Embryonic facial prominence (tissue), 1 donor: Measurements from ENCODE around the gene CTXND2.
"Not testable (repeated sequence)": the region's sequence is repeated elsewhere in the genome, so short reads cannot be mapped to it uniquely, and the experiment has no call there.

Experiments used
- DNase-seq: peaks from one replicate; pipeline ENCODE4 v3.0.0-alpha.2; 2016; ENCODE audit errors: extremely low spot score

Gene CTXND2

GRCh38 chr1:150887018-150887417 is at the start of gene CTXND2:
Gene CTXND2, plus strand, starts transcription at chr1:150887136. Its CDS starts 25,179 bp downstream, at chr1:150912315.
- DNase-seq, result no peak

DNA sequence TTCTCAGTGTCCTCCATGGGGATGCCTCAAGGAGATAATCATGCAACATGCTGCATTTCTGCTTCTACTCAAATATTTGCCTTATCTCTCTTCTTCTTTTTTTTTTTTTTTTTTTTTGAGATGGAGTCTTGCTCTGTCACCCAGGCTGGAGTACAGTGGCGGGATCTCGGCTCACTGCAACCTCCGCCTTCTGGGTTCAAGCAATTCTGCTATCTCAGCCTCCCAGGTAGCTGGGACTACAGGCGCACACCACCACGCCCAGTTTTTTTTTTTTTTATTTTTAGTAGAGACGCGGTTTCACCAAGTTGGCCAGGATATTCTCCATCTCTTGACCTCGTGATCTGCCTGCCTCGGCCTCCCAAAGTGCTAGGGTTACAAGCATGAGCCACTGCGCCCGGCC is 46.1 kb upstream of the CTXND2 start:
- DNase-seq, result not testable (repeated sequence)

- no peak for DNase-seq
Observed at GRCh38 chr1:150841626-150842025, 45.3 kb upstream of the CTXND2 start.

GRCh38 chr1:150842343-150842742 is 44.6 kb upstream of the CTXND2 start:
- DNase-seq, result no peak

GRCh38 chr1:150842964-150843363 is 44.0 kb upstream of the CTXND2 start:
- DNase-seq, result no peak

DNA sequence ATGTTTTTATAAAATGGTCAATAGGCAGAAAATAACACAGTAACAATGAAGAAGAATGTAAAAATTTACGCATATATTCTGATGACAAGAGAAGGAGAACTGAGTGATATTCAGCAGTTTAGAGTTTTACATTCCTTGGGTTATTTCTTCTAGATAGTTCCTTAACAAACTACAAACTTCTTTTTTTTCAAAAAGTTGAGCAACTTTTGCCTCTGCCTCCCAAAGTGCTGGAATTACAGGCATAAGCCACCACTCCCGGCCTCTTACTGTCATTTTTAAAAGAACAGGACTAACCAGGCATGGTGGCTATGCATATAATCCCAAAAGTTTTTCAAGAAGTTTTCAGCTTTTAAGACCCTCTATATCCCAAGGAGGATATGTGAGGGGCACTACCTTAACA is 43.5 kb upstream of the CTXND2 start:
- no peak for DNase-seq

DNA sequence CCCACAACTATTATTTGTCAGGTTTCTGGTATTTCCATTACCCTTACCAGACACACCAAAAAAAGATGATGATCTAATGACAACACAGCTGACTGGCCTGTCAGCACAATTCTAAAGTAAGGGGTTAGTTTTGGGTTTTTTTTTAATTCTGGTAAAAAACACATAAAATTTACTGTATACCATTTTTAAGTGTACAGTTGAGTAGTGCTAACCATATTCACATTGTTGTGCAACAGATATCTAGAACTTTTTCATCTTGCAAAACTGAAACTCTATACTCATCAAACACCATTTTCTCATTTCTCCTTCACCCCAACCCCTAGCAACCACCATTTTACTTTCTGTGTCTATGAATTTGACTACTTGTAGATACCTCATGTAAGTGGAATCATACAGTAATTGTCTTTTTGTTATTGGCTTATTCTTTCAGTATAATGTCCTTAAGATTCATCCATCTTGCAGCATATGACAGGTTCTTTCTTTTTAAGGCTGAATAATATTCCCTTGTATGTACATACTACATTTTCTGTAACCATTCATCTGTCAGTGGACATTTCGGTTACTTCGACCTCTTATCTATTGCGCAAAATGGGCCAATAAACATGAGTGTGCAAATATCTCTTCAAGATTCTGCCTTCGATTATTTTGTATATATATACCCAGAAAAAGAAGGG is 40.3 kb upstream of the CTXND2 start:
- no peak for DNase-seq

DNA sequence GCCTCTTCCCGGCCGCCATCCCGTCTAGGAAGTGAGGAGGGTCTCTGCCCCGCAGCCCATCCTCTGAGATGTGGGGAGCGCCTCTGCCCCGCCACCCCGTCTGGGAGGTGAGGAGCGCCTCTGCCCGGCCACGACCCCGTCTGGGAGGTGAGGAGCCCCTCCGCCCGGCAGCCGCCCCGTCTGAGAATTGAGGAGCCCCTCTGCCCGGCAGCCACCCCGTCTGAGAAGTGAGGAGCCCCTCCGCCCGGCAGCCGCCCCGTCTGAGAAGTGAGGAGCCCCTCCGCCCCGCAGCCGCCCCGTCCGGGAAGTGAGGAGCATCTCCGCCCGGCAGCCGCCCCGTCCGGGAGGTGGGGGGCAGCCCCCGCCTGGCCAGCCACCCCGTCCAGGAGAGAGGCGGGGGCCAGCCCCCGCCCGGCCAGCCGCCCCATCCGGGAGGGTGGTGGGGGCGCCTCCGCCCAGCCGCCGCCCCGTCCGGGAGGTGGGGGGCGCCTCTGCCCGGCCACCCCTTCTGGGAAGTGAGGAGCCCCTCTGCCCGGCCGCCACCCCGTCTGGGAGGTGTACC is 36.1 kb upstream of the CTXND2 start:
- DNase-seq, result not testable (repeated sequence)

DNA sequence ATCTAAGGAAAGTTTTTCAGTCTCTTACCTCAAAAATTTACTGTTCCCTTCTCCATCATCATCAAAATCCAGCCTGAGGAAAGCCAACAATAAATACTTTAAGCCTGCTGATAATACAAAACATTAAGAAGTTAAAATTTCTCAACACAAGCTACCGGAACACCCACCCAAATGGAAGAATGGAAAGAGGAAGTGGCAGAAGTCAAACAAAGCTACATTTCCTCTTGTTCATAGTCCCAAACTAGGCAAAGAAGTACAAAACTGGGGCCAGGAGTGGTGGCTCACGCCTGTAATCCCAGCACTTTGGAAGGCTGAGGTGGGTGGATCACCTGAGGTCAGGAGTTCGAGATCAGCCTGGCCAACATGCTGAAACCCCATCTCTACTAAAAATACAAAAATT is 34.2 kb upstream of the CTXND2 start:
- not testable (repeated sequence) for DNase-seq

GRCh38 chr1:150863724-150864123 is 23.2 kb upstream of the CTXND2 start:
- no peak for DNase-seq

DNA sequence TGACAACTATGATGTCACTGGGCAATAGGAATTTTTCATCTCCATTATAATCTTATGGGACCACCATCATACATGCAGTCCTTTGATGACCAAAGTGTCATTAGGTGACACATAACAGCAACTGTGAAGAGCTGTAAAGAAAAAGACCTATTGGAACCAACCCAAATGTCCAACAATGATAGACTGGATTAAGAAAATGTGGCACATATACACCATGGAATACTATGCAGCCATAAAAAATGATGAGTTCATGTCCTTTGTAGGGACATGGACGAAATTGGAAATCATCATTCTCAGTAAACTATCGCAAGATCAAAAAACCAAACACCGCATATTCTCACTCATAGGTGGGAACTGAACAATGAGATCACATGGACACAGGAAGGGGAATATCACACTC is 22.7 kb upstream of the CTXND2 start:
- DNase-seq, result not testable (repeated sequence)

DNA sequence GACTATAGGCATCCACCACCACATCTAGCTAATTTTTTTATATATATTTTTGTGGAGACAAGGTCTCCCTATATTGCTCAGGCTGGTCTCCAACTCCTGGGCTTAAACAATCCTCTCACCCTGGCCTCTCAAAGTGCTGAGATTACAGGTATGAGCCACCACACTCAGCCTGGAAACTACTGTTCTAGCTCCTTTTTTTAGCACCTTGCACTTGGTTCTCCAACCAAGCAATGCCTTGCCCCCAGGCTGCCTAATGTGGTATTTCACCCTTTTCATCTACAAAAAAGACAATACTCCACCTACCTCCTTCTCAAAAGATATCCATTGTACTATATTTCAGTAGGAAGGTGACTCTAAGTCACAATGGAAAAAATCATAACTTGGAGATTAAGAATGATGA is 17.3 kb upstream of the CTXND2 start:
- DNase-seq, result no peak

DNA sequence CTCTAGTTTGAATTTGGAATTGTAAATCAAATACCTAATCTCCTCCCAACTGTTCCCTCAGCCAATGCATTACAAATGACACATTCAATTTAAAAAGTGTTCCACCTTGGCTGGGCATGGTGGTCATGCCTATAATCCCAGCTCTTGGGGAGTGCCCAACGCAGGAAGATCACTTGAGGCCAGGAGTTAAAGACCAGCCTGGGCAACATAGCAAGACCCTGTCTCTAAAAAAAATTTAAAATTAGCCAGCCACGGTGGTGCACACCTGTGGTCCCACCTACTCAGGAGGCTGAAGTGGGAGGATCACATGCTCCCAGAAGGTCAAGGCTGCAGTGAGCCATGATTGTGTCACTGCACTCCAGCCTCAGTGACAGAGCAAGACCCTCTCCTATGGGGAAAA is 14.4 kb upstream of the CTXND2 start:
- DNase-seq, result no peak

DNA sequence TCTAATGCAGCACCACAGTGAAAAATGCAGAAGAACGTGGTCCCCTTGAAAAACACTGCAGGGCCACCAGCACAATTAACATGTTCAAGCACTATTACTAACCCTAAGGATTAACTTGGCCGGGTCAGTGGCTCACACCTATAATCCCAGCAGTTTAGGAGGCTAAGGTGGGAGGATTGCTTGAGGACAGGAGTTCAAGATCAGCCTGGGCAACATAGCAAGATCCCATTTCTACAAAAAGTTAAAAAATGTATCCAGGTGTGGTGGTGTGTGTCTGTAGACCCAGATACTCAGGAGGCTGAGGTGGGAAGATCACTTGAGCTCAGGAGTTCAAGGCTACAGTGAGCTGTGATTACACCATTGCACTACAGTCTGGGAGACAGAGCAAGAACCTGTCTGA is 13.4 kb upstream of the CTXND2 start:
- DNase-seq, result no peak

DNA sequence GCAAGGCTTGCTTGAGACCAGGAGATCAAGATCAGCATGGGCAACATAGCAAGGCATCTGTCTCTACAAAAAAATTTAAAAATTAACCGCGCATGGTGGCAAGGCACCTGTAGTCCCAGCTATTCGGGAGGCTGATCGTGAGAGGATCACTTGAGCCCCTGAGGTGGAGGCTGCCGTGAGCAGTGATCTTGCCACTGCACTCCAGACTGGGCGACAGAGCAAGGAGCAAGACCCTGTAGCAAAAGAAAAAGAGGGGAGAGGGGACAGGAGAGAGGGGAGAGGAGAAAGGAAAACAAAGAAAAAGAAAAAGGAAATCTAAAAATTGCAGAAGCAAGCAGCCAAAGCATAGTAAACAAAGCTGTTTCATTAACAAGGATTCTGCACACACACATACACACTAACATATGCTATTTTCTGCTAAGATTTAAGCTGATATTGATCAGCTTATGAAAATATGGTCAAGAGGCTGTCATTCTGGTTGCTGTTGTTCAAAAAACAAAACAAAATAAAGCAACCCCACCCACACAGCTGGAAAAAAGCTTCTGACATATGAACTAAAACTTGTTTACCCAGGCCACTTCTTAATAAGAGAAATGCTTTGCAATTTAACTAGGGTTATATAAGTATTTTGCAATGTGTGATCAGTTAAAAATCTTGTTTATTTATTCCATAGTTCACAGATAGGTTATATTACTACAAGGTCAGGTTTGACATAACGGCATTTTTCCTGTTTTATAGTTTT is 12.3 kb upstream of the CTXND2 start:
- no peak for DNase-seq

DNA sequence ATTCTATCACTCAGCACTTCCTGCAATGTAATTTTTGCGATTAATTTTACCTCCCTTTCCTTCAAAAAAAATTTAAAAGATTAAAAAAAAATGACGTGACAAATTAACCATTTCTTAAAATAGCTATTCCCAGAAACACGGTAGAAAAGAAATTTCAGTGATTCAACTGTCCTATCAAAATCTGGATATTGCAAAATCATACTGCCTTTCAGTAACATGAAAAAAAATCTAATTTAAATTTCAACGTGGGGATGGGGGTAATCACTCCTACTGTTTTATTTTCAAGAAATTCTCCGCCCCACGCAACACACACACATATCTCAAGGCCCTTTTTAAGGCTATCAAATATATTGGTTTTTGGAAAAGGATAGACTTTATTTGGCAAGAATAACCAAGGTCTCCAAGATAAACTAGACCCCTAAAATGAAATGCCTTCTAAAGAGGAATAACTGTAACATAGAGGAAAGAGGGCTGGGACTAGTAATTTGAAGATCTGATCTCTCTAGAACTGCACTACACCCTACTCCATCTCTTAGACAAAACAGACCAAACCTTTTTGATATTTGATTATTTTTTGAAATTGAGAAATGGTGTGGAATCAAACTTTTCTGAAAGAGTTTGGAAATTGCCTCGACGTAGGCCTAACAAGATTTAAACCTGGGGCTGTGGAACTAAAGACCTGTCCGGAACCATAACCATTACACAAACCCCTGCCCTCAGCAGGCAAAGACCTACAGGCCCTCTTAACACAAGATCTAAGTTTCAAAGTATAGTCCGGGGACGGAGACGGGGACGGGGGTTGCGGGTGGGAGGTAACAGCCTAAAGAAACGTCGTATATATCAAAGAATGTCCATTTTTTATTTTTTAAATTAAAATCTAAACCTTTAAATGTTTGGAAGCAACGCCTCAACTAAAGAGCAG is 11.5 kb upstream of the CTXND2 start:
- DNase-seq, result no peak

GRCh38 chr1:150876119-150876454 is 10.8 kb upstream of the CTXND2 start:
- DNase-seq, result peak; percentile 47

GRCh38 chr1:150878931-150879330 is 8.0 kb upstream of the CTXND2 start:
- not testable (repeated sequence) for DNase-seq

- DNase-seq, result no peak
Observed at GRCh38 chr1:150881331-150882070, 5.4 kb upstream of the CTXND2 start.

GRCh38 chr1:150883121-150883520 is 3.8 kb upstream of the CTXND2 start:
- DNase-seq, result not testable (repeated sequence)

GRCh38 chr1:150888727-150889126 is 1.8 kb downstream of the CTXND2 start:
- DNase-seq, result no peak
